Measurements from ENCODE around the gene NELL1.

NELL1 gene

GRCh38 chr11:20881328-20882079 lies 212.1 kb downstream of the NELL1 start:
- TF ChIP-seq, protein P1, sequence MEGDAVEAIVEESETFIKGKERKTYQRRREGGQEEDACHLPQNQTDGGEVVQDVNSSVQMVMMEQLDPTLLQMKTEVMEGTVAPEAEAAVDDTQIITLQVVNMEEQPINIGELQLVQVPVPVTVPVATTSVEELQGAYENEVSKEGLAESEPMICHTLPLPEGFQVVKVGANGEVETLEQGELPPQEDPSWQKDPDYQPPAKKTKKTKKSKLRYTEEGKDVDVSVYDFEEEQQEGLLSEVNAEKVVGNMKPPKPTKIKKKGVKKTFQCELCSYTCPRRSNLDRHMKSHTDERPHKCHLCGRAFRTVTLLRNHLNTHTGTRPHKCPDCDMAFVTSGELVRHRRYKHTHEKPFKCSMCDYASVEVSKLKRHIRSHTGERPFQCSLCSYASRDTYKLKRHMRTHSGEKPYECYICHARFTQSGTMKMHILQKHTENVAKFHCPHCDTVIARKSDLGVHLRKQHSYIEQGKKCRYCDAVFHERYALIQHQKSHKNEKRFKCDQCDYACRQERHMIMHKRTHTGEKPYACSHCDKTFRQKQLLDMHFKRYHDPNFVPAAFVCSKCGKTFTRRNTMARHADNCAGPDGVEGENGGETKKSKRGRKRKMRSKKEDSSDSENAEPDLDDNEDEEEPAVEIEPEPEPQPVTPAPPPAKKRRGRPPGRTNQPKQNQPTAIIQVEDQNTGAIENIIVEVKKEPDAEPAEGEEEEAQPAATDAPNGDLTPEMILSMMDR (IDR thresholded peaks at IDR 0.05; ENCODE audit: low read depth, low read length, poor library complexity, severe bottlenecking): no peak
- Histone ChIP-seq H3K9me2 (replicated peaks; ENCODE audit: control insufficient read depth, low read length) (no peaks in the 10 kb centered on the region), H3K36me3 (ENCODE audit: control insufficient read depth, low read length) (no peaks in the 10 kb centered on the region), H3K79me2 (ENCODE audit: control insufficient read depth, low read length) (no peaks in the 10 kb centered on the region), H3K27ac (ENCODE audit: low read depth, low read length) (no peak overlapping the region), H3K4me3 (ENCODE audit: low read length) (no peak overlapping the region), H4K20me1 (ENCODE audit: control insufficient read depth, insufficient read depth, low read depth, low read length) (no peaks in the 10 kb centered on the region), H3K9me3 (ENCODE audit: control insufficient read depth, insufficient read depth, low read length) (no peaks in the 10 kb centered on the region), H3K27me3 (ENCODE audit: control insufficient read depth, low read length) (no peaks in the 10 kb centered on the region), H3F3A (ENCODE audit: control insufficient read depth, insufficient read depth) (no peaks in the 10 kb centered on the region), H3K4me2 (ENCODE audit: low read length) (no peak overlapping the region), H3K4me1 (ENCODE audit: control insufficient read depth, low read length) (no peaks in the 10 kb centered on the region)

DNA sequence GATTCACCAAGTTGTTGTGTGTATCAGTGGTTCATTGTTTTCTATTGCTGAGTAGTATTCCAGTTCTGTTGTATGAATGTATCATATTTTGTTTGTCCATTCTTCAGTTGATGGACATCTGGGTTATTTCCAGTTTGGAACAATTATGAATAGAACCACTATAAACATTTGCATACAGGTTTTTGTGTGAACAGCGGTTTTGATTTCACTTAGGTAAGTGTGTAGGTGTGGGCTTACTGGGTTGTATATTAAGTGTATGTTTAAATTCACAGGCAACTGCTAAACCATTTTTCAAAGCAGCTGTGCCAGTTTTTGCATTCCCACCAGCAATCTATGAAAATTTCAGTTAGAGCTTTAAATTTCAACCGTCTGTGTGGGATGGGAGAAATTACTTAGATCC lies 217.8 kb downstream of the NELL1 start:
- no peaks in the 10 kb centered on the region for H3K9me3 ChIP-seq (ENCODE audit: control insufficient read depth, insufficient read depth, low read length)
- no peaks in the 10 kb centered on the region for H3K27me3 ChIP-seq (ENCODE audit: control insufficient read depth, low read length)
- H3K36me3 ChIP-seq (ENCODE audit: control insufficient read depth, low read length): no peaks in the 10 kb centered on the region
- TF ChIP-seq, protein P1 (IDR thresholded peaks at IDR 0.05; ENCODE audit: low read depth, low read length, poor library complexity, severe bottlenecking): no peak
- TF ChIP-seq EZH2phosphoT487 (IDR thresholded peaks at IDR 0.05; ENCODE audit: borderline replicate concordance, low read length): no peak
- H3F3A ChIP-seq (ENCODE audit: control insufficient read depth, insufficient read depth): no peaks in the 10 kb centered on the region
- no peak overlapping the region for H3K4me2 ChIP-seq (ENCODE audit: low read length)
- H3K27ac ChIP-seq (ENCODE audit: low read depth, low read length): no peak overlapping the region
- no peaks in the 10 kb centered on the region for H4K20me1 ChIP-seq (ENCODE audit: control insufficient read depth, insufficient read depth, low read depth, low read length)
- H3K79me2 ChIP-seq (ENCODE audit: control insufficient read depth, low read length): no peaks in the 10 kb centered on the region
- no peak overlapping the region for H3K4me3 ChIP-seq (ENCODE audit: low read length)
- H3K9me2 ChIP-seq (replicated peaks; ENCODE audit: control insufficient read depth, low read length): no peaks in the 10 kb centered on the region
- H3K4me1 ChIP-seq (ENCODE audit: control insufficient read depth, low read length): no peaks in the 10 kb centered on the region

GRCh38 chr11:20894296-20894695 lies 224.9 kb downstream of the NELL1 start:
- no peak for TF ChIP-seq EZH2phosphoT487 (IDR thresholded peaks at IDR 0.05; ENCODE audit: borderline replicate concordance, low read length)
- TF ChIP-seq, protein P1 (IDR thresholded peaks at IDR 0.05; ENCODE audit: low read depth, low read length, poor library complexity, severe bottlenecking): no peak

More at GRCh38 chr11:20894296-20894695, 224.9 kb downstream of the NELL1 start:
- H3K9me3 ChIP-seq (ENCODE audit: control insufficient read depth, insufficient read depth, low read length): no peaks in the 10 kb centered on the region
- no peaks in the 10 kb centered on the region for H3K9me2 ChIP-seq (replicated peaks; ENCODE audit: control insufficient read depth, low read length)
- H3F3A ChIP-seq (ENCODE audit: control insufficient read depth, insufficient read depth): no peaks in the 10 kb centered on the region
- no peak overlapping the region for H3K4me3 ChIP-seq (ENCODE audit: low read length)
- H3K36me3 ChIP-seq (ENCODE audit: control insufficient read depth, low read length): no peaks in the 10 kb centered on the region
- H4K20me1 ChIP-seq (ENCODE audit: control insufficient read depth, insufficient read depth, low read depth, low read length): no peaks in the 10 kb centered on the region
- H3K27ac ChIP-seq (ENCODE audit: low read depth, low read length): no peak overlapping the region
- no peaks in the 10 kb centered on the region for H3K79me2 ChIP-seq (ENCODE audit: control insufficient read depth, low read length)
- no peaks in the 10 kb centered on the region for H3K27me3 ChIP-seq (ENCODE audit: control insufficient read depth, low read length)
- H3K4me2 ChIP-seq (ENCODE audit: low read length): no peak overlapping the region
- no peaks in the 10 kb centered on the region for H3K4me1 ChIP-seq (ENCODE audit: control insufficient read depth, low read length)
